Measurements from ENCODE around the gene WDFY2. TPM values are rescaled to one million over a fixed set of nuclear protein-coding genes. Genes with fewer than 3 reads are reported as not detected.

Gene WDFY2
- total RNA-seq, 1 donor from 2014 or later, result 6.8 TPM

- peaks cover 0 to 3% (median 0%) of the 10 kb centered on the region in 3 donors for H3K4me1 ChIP-seq (ENCODE audit: control insufficient read depth in 3 of 3, insufficient read depth in 3 of 3, low read length in 3 of 3)
- no peak overlapping the region for H3K9ac ChIP-seq (ENCODE audit: low read depth in 1 of 3, low read length in 3 of 3)
- no peaks in the 10 kb centered on the region for H3K36me3 ChIP-seq (ENCODE audit: control insufficient read depth in 3 of 3, insufficient read depth in 3 of 3, low read length in 3 of 3)
- H3K4me3 ChIP-seq (ENCODE audit: low read length in 3 of 3), result no peak overlapping the region
- H3K27me3 ChIP-seq (ENCODE audit: control insufficient read depth in 3 of 3, insufficient read depth in 3 of 3, low read length in 3 of 3), result no peaks in the 10 kb centered on the region
- H3K9me3 ChIP-seq (ENCODE audit: control insufficient read depth in 3 of 3, low read length in 3 of 3), result no peaks in the 10 kb centered on the region
- no peak overlapping the region for H3K27ac ChIP-seq (ENCODE audit: low read depth, low read length)
Measured at GRCh38 chr13:51659276-51660127, 75.2 kb downstream of the WDFY2 start.

GRCh38 chr13:51660813-51661212 lies 76.6 kb downstream of the WDFY2 start:
- no peak overlapping the region for H3K9ac ChIP-seq (ENCODE audit: low read depth in 1 of 3, low read length in 3 of 3)
- no peak overlapping the region for H3K27ac ChIP-seq (ENCODE audit: low read depth, low read length)
- H3K4me1 ChIP-seq (ENCODE audit: control insufficient read depth in 3 of 3, insufficient read depth in 3 of 3, low read length in 3 of 3), result peaks cover 0 to 3% (median 0%) of the 10 kb centered on the region in 3 donors
- H3K9me3 ChIP-seq (ENCODE audit: control insufficient read depth in 3 of 3, low read length in 3 of 3), result no peaks in the 10 kb centered on the region
- H3K4me3 ChIP-seq (ENCODE audit: low read length in 3 of 3), result no peak overlapping the region
- no peaks in the 10 kb centered on the region for H3K36me3 ChIP-seq (ENCODE audit: control insufficient read depth in 3 of 3, insufficient read depth in 3 of 3, low read length in 3 of 3)
- no peaks in the 10 kb centered on the region for H3K27me3 ChIP-seq (ENCODE audit: control insufficient read depth in 3 of 3, insufficient read depth in 3 of 3, low read length in 3 of 3)

GRCh38 chr13:51663973-51664957 lies 80.0 kb downstream of the WDFY2 start:
- Histone ChIP-seq H3K4me3 (ENCODE audit: low read length in 3 of 3) (no peak overlapping the region), H3K27ac (ENCODE audit: low read depth, low read length) (no peak overlapping the region), H3K9me3 (ENCODE audit: control insufficient read depth in 3 of 3, low read length in 3 of 3) (no peaks in the 10 kb centered on the region), H3K9ac (ENCODE audit: low read depth in 1 of 3, low read length in 3 of 3) (no peak overlapping the region), H3K4me1 (ENCODE audit: control insufficient read depth in 3 of 3, insufficient read depth in 3 of 3, low read length in 3 of 3) (peaks cover 0 to 1% (median 0%) of the 10 kb centered on the region in 3 donors), H3K36me3 (ENCODE audit: control insufficient read depth in 3 of 3, insufficient read depth in 3 of 3, low read length in 3 of 3) (no peaks in the 10 kb centered on the region), H3K27me3 (ENCODE audit: control insufficient read depth in 3 of 3, insufficient read depth in 3 of 3, low read length in 3 of 3) (no peaks in the 10 kb centered on the region)

GRCh38 chr13:51665456-51665855 lies 81.2 kb downstream of the WDFY2 start:
- Histone ChIP-seq H3K27me3 (ENCODE audit: control insufficient read depth in 3 of 3, insufficient read depth in 3 of 3, low read length in 3 of 3) (no peaks in the 10 kb centered on the region), H3K27ac (ENCODE audit: low read depth, low read length) (no peak overlapping the region), H3K36me3 (ENCODE audit: control insufficient read depth in 3 of 3, insufficient read depth in 3 of 3, low read length in 3 of 3) (no peaks in the 10 kb centered on the region), H3K4me1 (ENCODE audit: control insufficient read depth in 3 of 3, insufficient read depth in 3 of 3, low read length in 3 of 3) (no peaks in the 10 kb centered on the region), H3K9ac (ENCODE audit: low read depth in 1 of 3, low read length in 3 of 3) (no peak overlapping the region), H3K9me3 (ENCODE audit: control insufficient read depth in 3 of 3, low read length in 3 of 3) (no peaks in the 10 kb centered on the region), H3K4me3 (ENCODE audit: low read length in 3 of 3) (no peak overlapping the region)

GRCh38 chr13:51666374-51666773 lies 82.1 kb downstream of the WDFY2 start:
- Histone ChIP-seq H3K9ac (ENCODE audit: low read depth in 1 of 3, low read length in 3 of 3) (no peak overlapping the region), H3K4me1 (ENCODE audit: control insufficient read depth in 3 of 3, insufficient read depth in 3 of 3, low read length in 3 of 3) (no peaks in the 10 kb centered on the region), H3K36me3 (ENCODE audit: control insufficient read depth in 3 of 3, insufficient read depth in 3 of 3, low read length in 3 of 3) (no peaks in the 10 kb centered on the region), H3K9me3 (ENCODE audit: control insufficient read depth in 3 of 3, low read length in 3 of 3) (no peaks in the 10 kb centered on the region), H3K4me3 (ENCODE audit: low read length in 3 of 3) (no peak overlapping the region), H3K27ac (ENCODE audit: low read depth, low read length) (no peak overlapping the region), H3K27me3 (ENCODE audit: control insufficient read depth in 3 of 3, insufficient read depth in 3 of 3, low read length in 3 of 3) (no peaks in the 10 kb centered on the region)

- no peak overlapping the region for H3K27ac ChIP-seq (ENCODE audit: low read depth, low read length)
- no peak overlapping the region for H3K9ac ChIP-seq (ENCODE audit: low read depth in 1 of 3, low read length in 3 of 3)
Measured at GRCh38 chr13:51666839-51667238, 82.6 kb downstream of the WDFY2 start.

GRCh38 chr13:51668580-51669195 lies 84.4 kb downstream of the WDFY2 start:
- no peaks in the 10 kb centered on the region for H3K27me3 ChIP-seq (ENCODE audit: control insufficient read depth in 3 of 3, insufficient read depth in 3 of 3, low read length in 3 of 3)
- no peak overlapping the region for H3K27ac ChIP-seq (ENCODE audit: low read depth, low read length)
- no peak overlapping the region for H3K4me3 ChIP-seq (ENCODE audit: low read length in 3 of 3)
- no peaks in the 10 kb centered on the region for H3K4me1 ChIP-seq (ENCODE audit: control insufficient read depth in 3 of 3, insufficient read depth in 3 of 3, low read length in 3 of 3)
- H3K36me3 ChIP-seq (ENCODE audit: control insufficient read depth in 3 of 3, insufficient read depth in 3 of 3, low read length in 3 of 3), result no peaks in the 10 kb centered on the region
- H3K9me3 ChIP-seq (ENCODE audit: control insufficient read depth in 3 of 3, low read length in 3 of 3), result no peaks in the 10 kb centered on the region
- no peak overlapping the region for H3K9ac ChIP-seq (ENCODE audit: low read depth in 1 of 3, low read length in 3 of 3)

More at GRCh38 chr13:51666839-51667238, 82.6 kb downstream of the WDFY2 start:
- H3K36me3 ChIP-seq (ENCODE audit: control insufficient read depth in 3 of 3, insufficient read depth in 3 of 3, low read length in 3 of 3), result no peaks in the 10 kb centered on the region
- H3K4me3 ChIP-seq (ENCODE audit: low read length in 3 of 3), result no peak overlapping the region
- H3K9me3 ChIP-seq (ENCODE audit: control insufficient read depth in 3 of 3, low read length in 3 of 3), result no peaks in the 10 kb centered on the region
- H3K27me3 ChIP-seq (ENCODE audit: control insufficient read depth in 3 of 3, insufficient read depth in 3 of 3, low read length in 3 of 3), result no peaks in the 10 kb centered on the region
- H3K4me1 ChIP-seq (ENCODE audit: control insufficient read depth in 3 of 3, insufficient read depth in 3 of 3, low read length in 3 of 3), result no peaks in the 10 kb centered on the region

- no peaks in the 10 kb centered on the region for H3K9me3 ChIP-seq (ENCODE audit: control insufficient read depth in 3 of 3, low read length in 3 of 3)
- H3K4me3 ChIP-seq (ENCODE audit: low read length in 3 of 3), result no peak overlapping the region
- H3K27me3 ChIP-seq (ENCODE audit: control insufficient read depth in 3 of 3, insufficient read depth in 3 of 3, low read length in 3 of 3), result no peaks in the 10 kb centered on the region
- no peak overlapping the region for H3K9ac ChIP-seq (ENCODE audit: low read depth in 1 of 3, low read length in 3 of 3)
- H3K4me1 ChIP-seq (ENCODE audit: control insufficient read depth in 3 of 3, insufficient read depth in 3 of 3, low read length in 3 of 3), result no peaks in the 10 kb centered on the region
- no peak overlapping the region for H3K27ac ChIP-seq (ENCODE audit: low read depth, low read length)
- no peaks in the 10 kb centered on the region for H3K36me3 ChIP-seq (ENCODE audit: control insufficient read depth in 3 of 3, insufficient read depth in 3 of 3, low read length in 3 of 3)
Measured at GRCh38 chr13:51673165-51673564, 88.9 kb downstream of the WDFY2 start.

- no peaks in the 10 kb centered on the region for H3K9me3 ChIP-seq (ENCODE audit: control insufficient read depth in 3 of 3, low read length in 3 of 3)
- no peaks in the 10 kb centered on the region for H3K36me3 ChIP-seq (ENCODE audit: control insufficient read depth in 3 of 3, insufficient read depth in 3 of 3, low read length in 3 of 3)
- no peak overlapping the region for H3K4me3 ChIP-seq (ENCODE audit: low read length in 3 of 3)
- H3K27me3 ChIP-seq (ENCODE audit: control insufficient read depth in 3 of 3, insufficient read depth in 3 of 3, low read length in 3 of 3), result no peaks in the 10 kb centered on the region
- H3K4me1 ChIP-seq (ENCODE audit: control insufficient read depth in 3 of 3, insufficient read depth in 3 of 3, low read length in 3 of 3), result no peaks in the 10 kb centered on the region
- H3K9ac ChIP-seq (ENCODE audit: low read depth in 1 of 3, low read length in 3 of 3), result no peak overlapping the region
- H3K27ac ChIP-seq (ENCODE audit: low read depth, low read length), result no peak overlapping the region
Measured at GRCh38 chr13:51674276-51674675, 90.0 kb downstream of the WDFY2 start.

All from skeletal muscle tissue (tissue), 4 donors.